GM23338 (cell line): ENCODE measurements around the gene STRBP. TPM values are rescaled to one million over a fixed set of nuclear protein-coding genes. Genes with fewer than 3 reads are reported as not detected.
A peak's percentile ranks its signal among the peaks of the same experiment; 100 is the strongest.

ENCODE experiments used
- ATAC-seq: fragments of 200-7000 bp; cut with Tn5 transposase; 3 replicates; pipeline ENCODE4 v1.9.1; 2020
- DNase-seq: peaks from one replicate; pipeline ENCODE4 v3.0.0-alpha.2; 2015; ENCODE audit warnings: low spot score
- H2AFZ ChIP-seq: fragments of 200-600 bp; sonication (generic); 2 replicates; pipeline ENCODE4 v1.8.0; 2016; ENCODE audit warnings: antibody characterized with exemption, mild to moderate bottlenecking, moderate library complexity
- H3F3A ChIP-seq: fragments of 200-600 bp; sonication (generic); replicated peaks from 2 replicates; pipeline ENCODE4 v1.8.0; 2017; ENCODE audit warnings: antibody characterized with exemption, mixed run types, low read depth
- H3K27ac ChIP-seq: fragments of 200-600 bp; sonication (generic); 2 replicates; pipeline ENCODE4 v1.6.1; 2016; ENCODE audit warnings: low read depth
- H3K27me3 ChIP-seq: fragments of 200-600 bp; sonication (generic); 2 replicates; pipeline ENCODE4 v1.8.0; 2016; ENCODE audit warnings: mild to moderate bottlenecking, mixed run types, moderate library complexity; ENCODE audit not compliant: insufficient read depth
- H3K36me3 ChIP-seq: fragments of 200-600 bp; sonication (generic); 2 replicates; pipeline ENCODE4 v1.8.0; 2016; ENCODE audit warnings: mild to moderate bottlenecking; ENCODE audit not compliant: insufficient read depth
- H3K4me1 ChIP-seq: fragments of 200-600 bp; sonication (generic); 2 replicates; pipeline ENCODE4 v1.8.0; 2016; ENCODE audit warnings: mild to moderate bottlenecking, moderate library complexity; ENCODE audit not compliant: insufficient read depth
- H3K4me2 ChIP-seq: fragments of 200-600 bp; sonication (generic); 2 replicates; pipeline ENCODE4 v1.7.1; 2017; ENCODE audit warnings: mixed run types
- H3K4me3 ChIP-seq: fragments of 200-600 bp; sonication (generic); 2 replicates; pipeline ENCODE4 v1.6.1; 2016; ENCODE audit warnings: mixed run types
- H3K79me2 ChIP-seq: fragments of 200-600 bp; sonication (generic); replicated peaks from 2 replicates; pipeline ENCODE4 v1.8.0; 2017; ENCODE audit warnings: mild to moderate bottlenecking; ENCODE audit not compliant: insufficient read depth
- H3K9me2 ChIP-seq: fragments of 200-600 bp; sonication (generic); 2 replicates; pipeline ENCODE4 v1.8.0; 2017; ENCODE audit not compliant: insufficient read depth
- H4K20me1 ChIP-seq: fragments of 200-600 bp; sonication (generic); replicated peaks from 2 replicates; pipeline ENCODE4 v1.8.0; 2017; ENCODE audit warnings: mild to moderate bottlenecking; ENCODE audit not compliant: insufficient read depth
- H3K27ac Mint-ChIP-seq: 2 replicates; pipeline ENCODE4 v1.8.0; 2020; ENCODE audit warnings: inconsistent platforms, mild to moderate bottlenecking, moderate library complexity, mixed read lengths
- H3K27me3 Mint-ChIP-seq: 3 replicates; pipeline ENCODE4 v1.8.0; 2022; ENCODE audit warnings: low read depth, mild to moderate bottlenecking, moderate library complexity, mixed read lengths, inconsistent platforms; ENCODE audit not compliant: insufficient read depth, poor library complexity
- H3K36me3 Mint-ChIP-seq: 3 replicates; pipeline ENCODE4 v1.8.0; 2021; ENCODE audit warnings: low read depth, mild to moderate bottlenecking, inconsistent platforms, moderate library complexity, mixed read lengths
- H3K4me1 Mint-ChIP-seq: 3 replicates; pipeline ENCODE4 v1.8.0; 2020; ENCODE audit warnings: mild to moderate bottlenecking, inconsistent platforms, mixed read lengths
- H3K4me3 Mint-ChIP-seq: 3 replicates; pipeline ENCODE4 v1.8.0; 2021; ENCODE audit warnings: moderate library complexity, mild to moderate bottlenecking, inconsistent platforms, mixed read lengths
- H3K9me3 Mint-ChIP-seq: 3 replicates; pipeline ENCODE4 v1.8.0; 2020; ENCODE audit warnings: moderate library complexity, mild to moderate bottlenecking, inconsistent platforms, mixed read lengths
- JUNB ChIP-seq: IDR thresholded peaks from one replicate; pipeline ENCODE4 v1.6.1; 2016; ENCODE audit warnings: antibody characterized with exemption; ENCODE audit not compliant: unreplicated experiment
- POLR2AphosphoS5 ChIP-seq: IDR thresholded peaks from 2 replicates; pipeline ENCODE4 v1.6.1; 2016; ENCODE audit warnings: antibody characterized with exemption, low read depth
- ZNF114 ChIP-seq: fragments of 250-450 bp; sonication (Bioruptor Pico); IDR thresholded peaks from 2 replicates; pipeline ENCODE4 v1.5.0; 2020; ENCODE audit warnings: mild to moderate bottlenecking, moderate library complexity
- polyA plus RNA-seq: library from polyadenylated mRNA; unstranded; fragments of >200 nt; fragmentation: Nextera tagmentation; extraction: Ambion mirVana; gene quantifications from 2 replicates; pipeline ENCODE4 v1.2.1, GENCODE V29; 2016
- total RNA-seq: library from RNA; depleted of rRNA; stranded (reverse); fragments of >200 nt; shearing (Covaris generic); gene quantifications from 2 replicates; pipeline ENCODE4 v1.2.3, GENCODE V29; 2014
- TF ChIP-seq, protein P1 (sequence below): IDR thresholded peaks from one replicate; pipeline ENCODE4 v1.6.1; 2018; ENCODE audit warnings: antibody characterized with exemption; ENCODE audit not compliant: unreplicated experiment
- TF ChIP-seq, protein P2 (sequence below): fragments of 250-450 bp; sonication (Bioruptor Pico); IDR thresholded peaks from 2 replicates; pipeline ENCODE4 v1.5.0; 2020; ENCODE audit warnings: mild to moderate bottlenecking, moderate library complexity

The STRBP gene
- total and polyA plus RNA-seq, 2 experiments from 2014 or later: 80.5 to 116 TPM

DNA sequence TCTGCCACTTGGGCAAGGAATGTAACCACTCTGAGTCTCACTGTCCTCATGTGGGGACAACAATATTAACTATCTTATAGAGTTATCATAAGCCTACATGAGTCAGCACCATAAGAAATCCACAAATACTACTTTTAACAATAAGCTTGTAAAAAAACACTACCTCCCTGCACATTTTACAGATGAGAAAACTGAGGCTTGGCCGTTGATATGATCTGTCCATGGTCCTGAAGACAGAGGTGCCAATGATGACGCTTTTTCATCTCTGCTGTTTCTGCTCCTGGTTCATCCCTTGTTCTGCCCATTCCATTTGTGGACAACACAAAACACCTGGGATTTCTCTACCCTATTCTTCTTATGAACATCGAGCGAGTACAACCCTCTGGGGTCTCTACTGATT, 23.4 kb upstream of the STRBP start:
- Histone ChIP-seq H2AFZ (no peak overlapping the region), H3K4me1 (no peaks in the 10 kb centered on the region), H3K9me2 (no peaks in the 10 kb centered on the region), H3K36me3 (no peaks in the 10 kb centered on the region), H3K4me3 (no peak overlapping the region), H3K27me3 (no peaks in the 10 kb centered on the region), H3F3A (no peaks in the 10 kb centered on the region), H4K20me1 (no peaks in the 10 kb centered on the region), H3K27ac (no peak overlapping the region), H3K79me2 (no peaks in the 10 kb centered on the region), H3K4me2 (no peak overlapping the region)
- Mint-ChIP-seq H3K4me3 (no peak overlapping the region), H3K9me3 (no peaks in the 10 kb centered on the region), H3K4me1 (no peaks in the 10 kb centered on the region; the same call in 1 of the 3 replicates), H3K27ac (no peak overlapping the region), H3K36me3 (no peaks in the 10 kb centered on the region), H3K27me3 (peaks cover 2% of the 10 kb centered on the region)
- TF ChIP-seq, protein P1, sequence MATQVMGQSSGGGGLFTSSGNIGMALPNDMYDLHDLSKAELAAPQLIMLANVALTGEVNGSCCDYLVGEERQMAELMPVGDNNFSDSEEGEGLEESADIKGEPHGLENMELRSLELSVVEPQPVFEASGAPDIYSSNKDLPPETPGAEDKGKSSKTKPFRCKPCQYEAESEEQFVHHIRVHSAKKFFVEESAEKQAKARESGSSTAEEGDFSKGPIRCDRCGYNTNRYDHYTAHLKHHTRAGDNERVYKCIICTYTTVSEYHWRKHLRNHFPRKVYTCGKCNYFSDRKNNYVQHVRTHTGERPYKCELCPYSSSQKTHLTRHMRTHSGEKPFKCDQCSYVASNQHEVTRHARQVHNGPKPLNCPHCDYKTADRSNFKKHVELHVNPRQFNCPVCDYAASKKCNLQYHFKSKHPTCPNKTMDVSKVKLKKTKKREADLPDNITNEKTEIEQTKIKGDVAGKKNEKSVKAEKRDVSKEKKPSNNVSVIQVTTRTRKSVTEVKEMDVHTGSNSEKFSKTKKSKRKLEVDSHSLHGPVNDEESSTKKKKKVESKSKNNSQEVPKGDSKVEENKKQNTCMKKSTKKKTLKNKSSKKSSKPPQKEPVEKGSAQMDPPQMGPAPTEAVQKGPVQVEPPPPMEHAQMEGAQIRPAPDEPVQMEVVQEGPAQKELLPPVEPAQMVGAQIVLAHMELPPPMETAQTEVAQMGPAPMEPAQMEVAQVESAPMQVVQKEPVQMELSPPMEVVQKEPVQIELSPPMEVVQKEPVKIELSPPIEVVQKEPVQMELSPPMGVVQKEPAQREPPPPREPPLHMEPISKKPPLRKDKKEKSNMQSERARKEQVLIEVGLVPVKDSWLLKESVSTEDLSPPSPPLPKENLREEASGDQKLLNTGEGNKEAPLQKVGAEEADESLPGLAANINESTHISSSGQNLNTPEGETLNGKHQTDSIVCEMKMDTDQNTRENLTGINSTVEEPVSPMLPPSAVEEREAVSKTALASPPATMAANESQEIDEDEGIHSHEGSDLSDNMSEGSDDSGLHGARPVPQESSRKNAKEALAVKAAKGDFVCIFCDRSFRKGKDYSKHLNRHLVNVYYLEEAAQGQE: peak; percentile 80
- TF ChIP-seq JUNB (no peak), ZNF114 (CRISPR knock-in tag) (no peak)
- no peak for DNase-seq
- ATAC-seq: no peak

DNA sequence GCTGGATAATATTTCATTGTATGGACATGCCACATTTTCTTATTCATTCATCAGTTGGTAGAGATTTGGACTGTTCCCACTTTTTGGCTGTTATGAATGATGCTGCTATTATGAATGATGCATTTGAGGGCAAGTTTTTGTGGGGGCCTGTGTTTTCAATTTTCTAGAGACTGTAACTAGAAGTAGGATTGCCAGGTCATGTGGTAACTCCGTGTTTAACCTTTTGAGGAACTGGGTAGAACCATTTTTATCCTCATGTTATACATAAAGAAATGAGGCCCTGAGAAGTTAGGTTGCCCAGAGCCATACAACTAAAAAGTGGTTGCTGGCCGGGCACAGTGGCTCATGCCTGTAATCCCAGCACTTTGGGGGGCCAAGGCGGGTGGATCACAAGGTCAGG, 22.4 kb upstream of the STRBP start:
- Histone ChIP-seq H3K9me2 (no peaks in the 10 kb centered on the region), H3K36me3 (no peaks in the 10 kb centered on the region), H3K4me2 (no peak overlapping the region), H4K20me1 (no peaks in the 10 kb centered on the region), H3K4me1 (no peaks in the 10 kb centered on the region), H3F3A (no peaks in the 10 kb centered on the region), H3K27ac (no peak overlapping the region), H3K4me3 (no peak overlapping the region), H2AFZ (no peak overlapping the region), H3K79me2 (no peaks in the 10 kb centered on the region), H3K27me3 (no peaks in the 10 kb centered on the region)
- Mint-ChIP-seq H3K9me3 (no peaks in the 10 kb centered on the region), H3K36me3 (no peaks in the 10 kb centered on the region), H3K4me3 (no peak overlapping the region), H3K27me3 (peaks cover 2% of the 10 kb centered on the region), H3K27ac (no peak overlapping the region), H3K4me1 (no peaks in the 10 kb centered on the region)
- DNase-seq: no peak
- ATAC-seq: no peak
- TF ChIP-seq POLR2AphosphoS5: no peak
- no peak for TF ChIP-seq JUNB

DNA sequence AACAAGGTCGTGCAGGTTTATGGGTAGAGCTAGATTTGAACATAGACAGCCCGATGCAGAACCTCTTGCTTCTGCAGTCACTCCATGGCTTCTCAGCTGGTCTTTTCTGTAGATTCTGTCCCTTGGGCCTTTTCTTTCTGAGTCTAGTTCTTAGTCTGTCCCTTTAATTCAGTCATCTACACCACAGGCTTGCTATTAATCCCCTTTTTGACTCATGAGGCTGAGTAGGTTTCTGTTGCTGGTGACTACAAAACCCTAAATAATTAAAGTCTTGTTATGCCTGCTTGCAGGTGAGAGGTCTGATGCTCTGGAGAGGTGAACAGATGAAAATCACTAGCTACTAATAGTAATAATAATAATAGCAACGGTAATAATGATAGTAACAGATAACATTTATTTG, 19.3 kb upstream of the STRBP start:
- Mint-ChIP-seq H3K4me3 (no peak overlapping the region), H3K36me3 (no peaks in the 10 kb centered on the region), H3K4me1 (no peaks in the 10 kb centered on the region), H3K27me3 (peaks cover 2% of the 10 kb centered on the region), H3K9me3 (no peaks in the 10 kb centered on the region), H3K27ac (no peak overlapping the region)
- ATAC-seq (no peak), DNase-seq (no peak)
- no peaks in the 10 kb centered on the region for H3K27me3 ChIP-seq
- no peak overlapping the region for H3K4me2 ChIP-seq
- H4K20me1 ChIP-seq: no peaks in the 10 kb centered on the region
- no peaks in the 10 kb centered on the region; the same call in 1 of the 2 replicates for H3K36me3 ChIP-seq
- no peaks in the 10 kb centered on the region for H3K9me2 ChIP-seq
- no peak overlapping the region for H3K27ac ChIP-seq
- H3K4me1 ChIP-seq: no peaks in the 10 kb centered on the region
- no peak overlapping the region for H3K4me3 ChIP-seq
- no peaks in the 10 kb centered on the region for H3F3A ChIP-seq
- no peak overlapping the region for H2AFZ ChIP-seq
- no peaks in the 10 kb centered on the region for H3K79me2 ChIP-seq
- TF ChIP-seq, protein P2, sequence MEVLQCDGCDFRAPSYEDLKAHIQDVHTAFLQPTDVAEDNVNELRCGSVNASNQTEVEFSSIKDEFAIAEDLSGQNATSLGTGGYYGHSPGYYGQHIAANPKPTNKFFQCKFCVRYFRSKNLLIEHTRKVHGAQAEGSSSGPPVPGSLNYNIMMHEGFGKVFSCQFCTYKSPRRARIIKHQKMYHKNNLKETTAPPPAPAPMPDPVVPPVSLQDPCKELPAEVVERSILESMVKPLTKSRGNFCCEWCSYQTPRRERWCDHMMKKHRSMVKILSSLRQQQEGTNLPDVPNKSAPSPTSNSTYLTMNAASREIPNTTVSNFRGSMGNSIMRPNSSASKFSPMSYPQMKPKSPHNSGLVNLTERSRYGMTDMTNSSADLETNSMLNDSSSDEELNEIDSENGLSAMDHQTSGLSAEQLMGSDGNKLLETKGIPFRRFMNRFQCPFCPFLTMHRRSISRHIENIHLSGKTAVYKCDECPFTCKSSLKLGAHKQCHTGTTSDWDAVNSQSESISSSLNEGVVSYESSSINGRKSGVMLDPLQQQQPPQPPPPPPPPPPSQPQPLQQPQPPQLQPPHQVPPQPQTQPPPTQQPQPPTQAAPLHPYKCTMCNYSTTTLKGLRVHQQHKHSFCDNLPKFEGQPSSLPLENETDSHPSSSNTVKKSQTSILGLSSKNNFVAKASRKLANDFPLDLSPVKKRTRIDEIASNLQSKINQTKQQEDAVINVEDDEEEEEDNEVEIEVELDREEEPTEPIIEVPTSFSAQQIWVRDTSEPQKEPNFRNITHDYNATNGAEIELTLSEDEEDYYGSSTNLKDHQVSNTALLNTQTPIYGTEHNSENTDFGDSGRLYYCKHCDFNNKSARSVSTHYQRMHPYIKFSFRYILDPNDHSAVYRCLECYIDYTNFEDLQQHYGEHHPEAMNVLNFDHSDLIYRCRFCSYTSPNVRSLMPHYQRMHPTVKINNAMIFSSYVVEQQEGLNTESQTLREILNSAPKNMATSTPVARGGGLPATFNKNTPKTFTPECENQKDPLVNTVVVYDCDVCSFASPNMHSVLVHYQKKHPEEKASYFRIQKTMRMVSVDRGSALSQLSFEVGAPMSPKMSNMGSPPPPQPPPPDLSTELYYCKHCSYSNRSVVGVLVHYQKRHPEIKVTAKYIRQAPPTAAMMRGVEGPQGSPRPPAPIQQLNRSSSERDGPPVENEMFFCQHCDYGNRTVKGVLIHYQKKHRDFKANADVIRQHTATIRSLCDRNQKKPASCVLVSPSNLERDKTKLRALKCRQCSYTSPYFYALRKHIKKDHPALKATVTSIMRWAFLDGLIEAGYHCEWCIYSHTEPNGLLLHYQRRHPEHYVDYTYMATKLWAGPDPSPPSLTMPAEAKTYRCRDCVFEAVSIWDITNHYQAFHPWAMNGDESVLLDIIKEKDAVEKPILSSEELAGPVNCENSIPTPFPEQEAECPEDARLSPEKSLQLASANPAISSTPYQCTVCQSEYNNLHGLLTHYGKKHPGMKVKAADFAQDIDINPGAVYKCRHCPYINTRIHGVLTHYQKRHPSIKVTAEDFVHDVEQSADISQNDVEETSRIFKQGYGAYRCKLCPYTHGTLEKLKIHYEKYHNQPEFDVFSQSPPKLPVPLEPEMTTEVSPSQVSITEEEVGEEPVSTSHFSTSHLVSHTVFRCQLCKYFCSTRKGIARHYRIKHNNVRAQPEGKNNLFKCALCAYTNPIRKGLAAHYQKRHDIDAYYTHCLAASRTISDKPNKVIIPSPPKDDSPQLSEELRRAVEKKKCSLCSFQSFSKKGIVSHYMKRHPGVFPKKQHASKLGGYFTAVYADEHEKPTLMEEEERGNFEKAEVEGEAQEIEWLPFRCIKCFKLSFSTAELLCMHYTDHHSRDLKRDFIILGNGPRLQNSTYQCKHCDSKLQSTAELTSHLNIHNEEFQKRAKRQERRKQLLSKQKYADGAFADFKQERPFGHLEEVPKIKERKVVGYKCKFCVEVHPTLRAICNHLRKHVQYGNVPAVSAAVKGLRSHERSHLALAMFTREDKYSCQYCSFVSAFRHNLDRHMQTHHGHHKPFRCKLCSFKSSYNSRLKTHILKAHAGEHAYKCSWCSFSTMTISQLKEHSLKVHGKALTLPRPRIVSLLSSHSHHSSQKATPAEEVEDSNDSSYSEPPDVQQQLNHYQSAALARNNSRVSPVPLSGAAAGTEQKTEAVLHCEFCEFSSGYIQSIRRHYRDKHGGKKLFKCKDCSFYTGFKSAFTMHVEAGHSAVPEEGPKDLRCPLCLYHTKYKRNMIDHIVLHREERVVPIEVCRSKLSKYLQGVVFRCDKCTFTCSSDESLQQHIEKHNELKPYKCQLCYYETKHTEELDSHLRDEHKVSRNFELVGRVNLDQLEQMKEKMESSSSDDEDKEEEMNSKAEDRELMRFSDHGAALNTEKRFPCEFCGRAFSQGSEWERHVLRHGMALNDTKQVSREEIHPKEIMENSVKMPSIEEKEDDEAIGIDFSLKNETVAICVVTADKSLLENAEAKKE (CRISPR knock-in tag): no peak
